GM21619 (cell line): ENCODE data around the gene ZFPL1.

Experiments
- ATAC-seq: cut with Tn5 transposase; IDR thresholded peaks from one replicate; pipeline ENCODE4 v1.9.1; 2021; ENCODE audit not compliant: unreplicated experiment

Gene ZFPL1

GRCh38 chr11:65059959-65060824, 23.8 kb upstream of the ZFPL1 start:
- no peak for ATAC-seq

- no peak for ATAC-seq
Observed at GRCh38 chr11:65060913-65061408, 23.1 kb upstream of the ZFPL1 start.

GRCh38 chr11:65063532-65063931, 20.5 kb upstream of the ZFPL1 start:
- no peak for ATAC-seq

- ATAC-seq: no peak
Observed at GRCh38 chr11:65064847-65065240, 19.2 kb upstream of the ZFPL1 start.

GRCh38 chr11:65065851-65066250, 18.2 kb upstream of the ZFPL1 start:
- no peak for ATAC-seq

- no peak for ATAC-seq
Observed at GRCh38 chr11:65066315-65066714, 17.7 kb upstream of the ZFPL1 start.

- no peak for ATAC-seq
Observed at GRCh38 chr11:65066805-65067291, 17.2 kb upstream of the ZFPL1 start.

GRCh38 chr11:65067446-65067845, 16.6 kb upstream of the ZFPL1 start:
- no peak for ATAC-seq

- ATAC-seq: no peak
Observed at GRCh38 chr11:65069217-65069616, 14.8 kb upstream of the ZFPL1 start.

- no peak for ATAC-seq
Observed at GRCh38 chr11:65071907-65072630, 12.0 kb upstream of the ZFPL1 start.

GRCh38 chr11:65072631-65072966, 11.4 kb upstream of the ZFPL1 start:
- ATAC-seq: no peak

GRCh38 chr11:65077451-65077850, 6.6 kb upstream of the ZFPL1 start:
- no peak for ATAC-seq

GRCh38 chr11:65078151-65078550, 5.9 kb upstream of the ZFPL1 start:
- no peak for ATAC-seq

GRCh38 chr11:65078786-65079342, 5.2 kb upstream of the ZFPL1 start:
- ATAC-seq: no peak

- peak; percentile 8 for ATAC-seq
Observed at GRCh38 chr11:65083134-65083833, 738 bp upstream of the ZFPL1 start.

- no peak for ATAC-seq
Observed at GRCh38 chr11:65084598-65085375, 765 bp downstream of the ZFPL1 start.

- no peak for ATAC-seq
Observed at GRCh38 chr11:65085446-65085845, 1.4 kb downstream of the ZFPL1 start.

GRCh38 chr11:65086809-65087208, 2.8 kb downstream of the ZFPL1 start:
- ATAC-seq: no peak

- no peak for ATAC-seq
Observed at GRCh38 chr11:65087216-65087615, 3.2 kb downstream of the ZFPL1 start.

- no peak for ATAC-seq
Observed at GRCh38 chr11:65087827-65088226, 3.8 kb downstream of the ZFPL1 start.
